PC-3 (cell line): ENCODE data around the gene LSR. TPM values are rescaled to one million over a fixed set of nuclear protein-coding genes. Genes with fewer than 3 reads are reported as not detected.

Experiments used
- ATAC-seq: fragments of 200-7000 bp; cut with Tn5 transposase; 2 replicates; pipeline ENCODE4 v1.9.1; 2020; ENCODE audit warnings: mild to moderate bottlenecking, moderate library complexity
- BruUV-seq: library from RNA; stranded (reverse); fragments of 400-500 nt; replicated peaks from 2 replicates; lab custom pipeline; 2021; lab: Mats Ljungman, UMichigan
- CTCF ChIA-PET: fragments of 300-600 bp; sonication (Branson Sonifier 250); formaldehyde crosslinking; loops from one replicate; lab custom pipeline; 2022; ENCODE audit warnings: antibody characterized with exemption; lab: Charles Lee
- POLR2A ChIA-PET: fragments of 300-600 bp; sonication (Branson Sonifier 250); formaldehyde crosslinking; loops from one replicate; lab custom pipeline; 2022; ENCODE audit warnings: antibody characterized with exemption; ENCODE audit not compliant: unreplicated experiment; lab: Charles Lee
- DNase-seq: peaks from one replicate; pipeline ENCODE4 v3.0.0-alpha.2; 2015
- H2AFZ ChIP-seq: fragments of 300-600 bp; sonication (generic); 2 replicates; pipeline ENCODE4 v1.6.0; 2016; ENCODE audit warnings: antibody characterized with exemption, low read length
- H3F3A ChIP-seq: fragments of 300-600 bp; sonication (generic); one replicate; pipeline ENCODE4 v1.6.0; 2017; ENCODE audit warnings: antibody characterized with exemption, low read length, control low read depth, mild to moderate bottlenecking; ENCODE audit not compliant: unreplicated experiment
- H3K27ac ChIP-seq: fragments of 300-600 bp; sonication (generic); 2 replicates; pipeline ENCODE4 v1.5.1; 2016; ENCODE audit warnings: mild to moderate bottlenecking, low read length
- H3K27me3 ChIP-seq: fragments of 300-600 bp; sonication (generic); 2 replicates; pipeline ENCODE4 v1.6.1; 2016; ENCODE audit warnings: low read length, mixed read lengths
- H3K36me3 ChIP-seq: fragments of 300-600 bp; sonication (generic); 2 replicates; pipeline ENCODE4 v1.6.1; 2016; ENCODE audit warnings: low read depth, mixed run types, low read length, mixed read lengths
- H3K4me1 ChIP-seq: fragments of 300-600 bp; sonication (generic); 2 replicates; pipeline ENCODE4 v1.5.1; 2016; ENCODE audit warnings: low read length; ENCODE audit not compliant: insufficient read depth
- H3K4me2 ChIP-seq: fragments of 300-600 bp; sonication (generic); 2 replicates; pipeline ENCODE4 v1.6.0; 2016; ENCODE audit warnings: low read length
- H3K4me3 ChIP-seq: fragments of 300-600 bp; sonication (generic); 2 replicates; pipeline ENCODE4 v1.5.1; 2016; ENCODE audit warnings: mild to moderate bottlenecking, low read length, mixed read lengths
- H3K79me2 ChIP-seq: fragments of 300-600 bp; sonication (generic); 2 replicates; pipeline ENCODE4 v1.6.1; 2017; ENCODE audit warnings: low read length, mixed read lengths
- H3K9ac ChIP-seq: fragments of 300-600 bp; sonication (generic); 2 replicates; pipeline ENCODE4 v1.6.0; 2016; ENCODE audit warnings: mild to moderate bottlenecking, low read length
- H3K9me2 ChIP-seq: fragments of 300-600 bp; sonication (generic); replicated peaks from 2 replicates; pipeline ENCODE4 v1.6.1; 2016; ENCODE audit warnings: mixed run types, low read length, mixed read lengths
- H3K9me3 ChIP-seq: fragments of 300-600 bp; sonication (generic); 2 replicates; pipeline ENCODE4 v1.6.1; 2016; ENCODE audit warnings: low read length, mixed read lengths
- H4K20me1 ChIP-seq: fragments of 300-600 bp; sonication (generic); 2 replicates; pipeline ENCODE4 v1.6.1; 2016; ENCODE audit warnings: low read length, mixed read lengths
- EZH2 ChIP-seq: fragments of 300-600 bp; sonication (generic); IDR thresholded peaks from one replicate; pipeline ENCODE4 v1.6.1; 2017; ENCODE audit warnings: antibody characterized with exemption, mild to moderate bottlenecking, low read length; ENCODE audit not compliant: unreplicated experiment
- EZH2phosphoT487 ChIP-seq: fragments of 300-600 bp; sonication (generic); IDR thresholded peaks from 2 replicates; pipeline ENCODE4 v1.6.1; 2018; ENCODE audit warnings: mild to moderate bottlenecking, antibody characterized with exemption, low read length, borderline replicate concordance
- intact Hi-C: fragments of 100-400 bp; cut with micrococcal nuclease; formaldehyde crosslinking; loops from 2 replicates; pipeline ENCODE4 v1.9.0; 2023
- total RNA-seq: library from RNA; depleted of rRNA; stranded (reverse); fragments of >200 nt; gene quantifications from 2 replicates; pipeline ENCODE4 v1.2.3, GENCODE V29; 2014
- TF ChIP-seq, protein P1 (sequence below): fragments of 300-600 bp; sonication (generic); conservative IDR thresholded peaks from 2 replicates; pipeline ENCODE4 v1.5.1; 2017; ENCODE audit warnings: antibody characterized with exemption, low read depth, mild to moderate bottlenecking, low read length

LSR gene
- total RNA-seq, 1 experiment from 2014 or later: 91.0 TPM

DNA sequence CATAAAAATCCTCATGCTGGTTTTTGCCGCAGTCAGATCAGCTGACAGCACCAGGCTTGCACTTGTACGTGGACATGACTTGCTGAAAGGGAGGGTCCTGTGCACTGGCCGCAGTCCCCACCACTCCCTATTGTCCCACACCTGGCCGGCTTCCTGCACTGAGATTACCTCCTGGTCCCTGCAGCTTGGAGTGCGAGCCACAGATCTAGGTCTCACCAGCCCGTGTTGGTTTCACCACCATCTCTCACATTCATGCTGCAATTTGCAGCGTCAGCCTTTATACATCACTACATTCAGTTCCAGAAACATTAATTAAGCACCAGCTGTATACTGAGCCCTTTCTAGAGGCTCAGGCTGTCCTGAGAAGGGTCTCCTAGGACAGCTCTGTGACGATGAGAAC is 65.2 kb downstream of the LSR start:
- Histone ChIP-seq H3F3A (no peaks in the 10 kb centered on the region), H2AFZ (no peak overlapping the region), H3K4me2 (no peak overlapping the region), H4K20me1 (no peaks in the 10 kb centered on the region), H3K79me2 (no peaks in the 10 kb centered on the region), H3K27ac (no peak overlapping the region), H3K27me3 (no peaks in the 10 kb centered on the region), H3K9me3 (no peaks in the 10 kb centered on the region), H3K9ac (no peak overlapping the region), H3K36me3 (no peaks in the 10 kb centered on the region), H3K9me2 (no peaks in the 10 kb centered on the region), H3K4me3 (no peak overlapping the region), H3K4me1 (peaks cover 7% of the 10 kb centered on the region)
- intact Hi-C loops: no loop called here
- no TSS peak for BruUV-seq
- ChIA-PET CTCF (no interaction called here), POLR2A (interaction anchor here (0.7 kb wide), 1 partner anchor 250 kb away, joined by 3 read pairs; no protein-coding TSS in a partner anchor)
- DNase-seq (no peak), ATAC-seq (no peak)
- TF ChIP-seq, protein P1, sequence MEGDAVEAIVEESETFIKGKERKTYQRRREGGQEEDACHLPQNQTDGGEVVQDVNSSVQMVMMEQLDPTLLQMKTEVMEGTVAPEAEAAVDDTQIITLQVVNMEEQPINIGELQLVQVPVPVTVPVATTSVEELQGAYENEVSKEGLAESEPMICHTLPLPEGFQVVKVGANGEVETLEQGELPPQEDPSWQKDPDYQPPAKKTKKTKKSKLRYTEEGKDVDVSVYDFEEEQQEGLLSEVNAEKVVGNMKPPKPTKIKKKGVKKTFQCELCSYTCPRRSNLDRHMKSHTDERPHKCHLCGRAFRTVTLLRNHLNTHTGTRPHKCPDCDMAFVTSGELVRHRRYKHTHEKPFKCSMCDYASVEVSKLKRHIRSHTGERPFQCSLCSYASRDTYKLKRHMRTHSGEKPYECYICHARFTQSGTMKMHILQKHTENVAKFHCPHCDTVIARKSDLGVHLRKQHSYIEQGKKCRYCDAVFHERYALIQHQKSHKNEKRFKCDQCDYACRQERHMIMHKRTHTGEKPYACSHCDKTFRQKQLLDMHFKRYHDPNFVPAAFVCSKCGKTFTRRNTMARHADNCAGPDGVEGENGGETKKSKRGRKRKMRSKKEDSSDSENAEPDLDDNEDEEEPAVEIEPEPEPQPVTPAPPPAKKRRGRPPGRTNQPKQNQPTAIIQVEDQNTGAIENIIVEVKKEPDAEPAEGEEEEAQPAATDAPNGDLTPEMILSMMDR: no peak
- TF ChIP-seq EZH2 (no peak), EZH2phosphoT487 (no peak)

DNA sequence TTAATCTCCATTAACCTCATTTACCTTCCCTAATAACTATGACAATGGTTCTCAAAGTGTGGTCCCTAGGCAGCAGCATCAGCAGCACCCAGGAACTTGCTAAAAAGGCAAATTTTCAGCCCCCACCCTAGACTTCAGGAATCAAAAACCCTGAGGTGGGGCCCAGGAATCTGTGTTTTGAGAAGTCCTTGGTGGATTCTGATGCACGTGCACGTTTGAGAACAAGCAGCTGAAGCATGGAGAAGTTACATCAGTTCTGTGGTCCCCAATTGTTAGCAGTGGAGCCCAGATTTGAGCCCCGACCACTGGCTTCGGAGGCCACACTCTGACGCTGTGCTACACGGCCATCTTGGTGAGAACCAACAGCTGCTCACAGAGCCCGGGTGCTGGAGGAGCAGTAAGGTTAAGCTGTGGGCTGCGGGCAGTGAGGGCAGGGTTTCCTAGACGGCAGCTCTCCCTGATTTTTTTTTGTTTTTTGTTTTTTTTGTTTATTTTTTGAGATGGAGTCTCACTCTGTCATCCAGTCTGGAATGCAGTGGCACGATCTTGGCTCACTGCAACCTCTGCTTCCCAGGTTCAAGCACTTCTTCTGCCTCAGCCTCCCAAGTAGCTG is 66.2 kb downstream of the LSR start:
- H3K9me2 ChIP-seq: no peaks in the 10 kb centered on the region
- no peak overlapping the region for H3K4me3 ChIP-seq
- no peaks in the 10 kb centered on the region for H3F3A ChIP-seq
- no peaks in the 10 kb centered on the region for H4K20me1 ChIP-seq
- H3K4me1 ChIP-seq: peaks cover 13% of the 10 kb centered on the region
- TF ChIP-seq EZH2phosphoT487 (no peak), EZH2 (no peak)
- TF ChIP-seq, protein P1: no peak
- no peak for DNase-seq
- no peaks in the 10 kb centered on the region for H3K79me2 ChIP-seq
- H3K36me3 ChIP-seq: no peaks in the 10 kb centered on the region
- POLR2A ChIA-PET: no interaction called here
- no peaks in the 10 kb centered on the region for H3K9me3 ChIP-seq
- H3K27me3 ChIP-seq: no peaks in the 10 kb centered on the region
- no peak overlapping the region for H3K9ac ChIP-seq
- no TSS peak for BruUV-seq
- H3K27ac ChIP-seq: no peak overlapping the region
- CTCF ChIA-PET: no interaction called here
- ATAC-seq: no peak
- intact Hi-C loops: no loop called here
- no peak overlapping the region for H3K4me2 ChIP-seq
- no peak overlapping the region for H2AFZ ChIP-seq

DNA sequence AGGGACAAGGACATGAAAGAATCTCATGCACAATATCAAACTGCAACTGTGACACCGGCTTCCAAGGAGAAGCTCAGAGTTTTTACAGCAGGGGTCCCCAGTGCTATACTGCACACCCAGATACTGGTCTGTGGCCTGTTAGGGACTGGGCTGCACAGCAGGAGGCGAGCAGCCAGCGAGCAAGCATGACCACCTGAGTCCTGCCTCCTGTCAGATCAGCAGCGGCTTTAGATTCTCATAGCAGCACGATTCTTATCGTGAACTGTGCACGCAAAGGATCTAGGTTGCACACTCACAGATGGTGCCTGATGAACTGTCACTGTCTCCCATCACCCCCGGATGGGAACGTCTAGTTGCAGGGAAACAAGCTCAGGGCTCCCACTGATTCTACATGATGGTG is 67.1 kb downstream of the LSR start:
- DNase-seq (no peak), ATAC-seq (no peak)
- peaks cover 13% of the 10 kb centered on the region for H3K4me1 ChIP-seq
- ChIA-PET CTCF (interaction anchor here (0.5 kb wide), 1 partner anchor 21 kb away, joined by 4 read pairs; no protein-coding TSS in a partner anchor), POLR2A (no interaction called here)
- no peaks in the 10 kb centered on the region for H3F3A ChIP-seq
- H3K27ac ChIP-seq: no peak overlapping the region
- TF ChIP-seq EZH2: no peak
- TF ChIP-seq EZH2phosphoT487: no peak
- TF ChIP-seq, protein P1: no peak
- no peaks in the 10 kb centered on the region for H3K9me3 ChIP-seq
- no peak overlapping the region for H2AFZ ChIP-seq
- no peak overlapping the region for H3K9ac ChIP-seq
- intact Hi-C loops: no loop called here
- no TSS peak for BruUV-seq
- H3K4me2 ChIP-seq: no peak overlapping the region
- no peaks in the 10 kb centered on the region for H4K20me1 ChIP-seq
- no peaks in the 10 kb centered on the region for H3K27me3 ChIP-seq
- no peak overlapping the region for H3K4me3 ChIP-seq
- H3K79me2 ChIP-seq: no peaks in the 10 kb centered on the region
- no peaks in the 10 kb centered on the region for H3K36me3 ChIP-seq
- H3K9me2 ChIP-seq: no peaks in the 10 kb centered on the region
